IMR-90 (cell line): ENCODE data around the gene RHCE. TPM values are rescaled to one million over a fixed set of nuclear protein-coding genes. Genes with fewer than 3 reads are reported as not detected.
"Not testable (repeated sequence)": the region's sequence is repeated elsewhere in the genome, so short reads cannot be mapped to it uniquely, and the experiment has no call there.

ENCODE experiments used
- ATAC-seq: fragments of 200-7000 bp; cut with Tn5 transposase; 2 replicates; pipeline ENCODE4 v1.9.1; 2020; ENCODE audit warnings: low read depth, mild to moderate bottlenecking, moderate library complexity
- BruUV-seq: library from RNA; stranded (reverse); fragments of 400-500 nt; replicated peaks from 2 replicates; lab custom pipeline; 2021; lab: Mats Ljungman, UMichigan
- CTCF ChIA-PET: fragments of 300-600 bp; formaldehyde crosslinking; extraction: SDS; loops from one replicate; lab custom pipeline; 2021; ENCODE audit warnings: antibody characterized with exemption; lab: Yijun Ruan, JAX
- POLR2A ChIA-PET: fragments of 300-600 bp; sonication (Branson Sonifier 250); formaldehyde crosslinking; loops from one replicate; lab custom pipeline; 2022; ENCODE audit warnings: antibody characterized with exemption; ENCODE audit not compliant: unreplicated experiment; lab: Charles Lee
- DNase-seq: peaks from one replicate; pipeline ENCODE4 v3.0.0; 2013
- H2AFZ ChIP-seq: replicated peaks from 2 replicates; pipeline ENCODE3; 2013; ENCODE audit warnings: low read length, mild to moderate bottlenecking; ENCODE audit not compliant: poor library complexity
- H2AK5ac ChIP-seq: 2 replicates; pipeline ENCODE4 v1.6.1; 2013; ENCODE audit warnings: low read depth, low read length, inconsistent platforms
- H2AK9ac ChIP-seq: replicated peaks from 2 replicates; pipeline ENCODE3; 2013; ENCODE audit warnings: mild to moderate bottlenecking, low read depth, low read length, moderate library complexity; ENCODE audit not compliant: poor library complexity
- H2BK120ac ChIP-seq: 2 replicates; pipeline ENCODE4 v1.6.1; 2013; ENCODE audit warnings: low read depth, low read length, inconsistent platforms
- H2BK15ac ChIP-seq: 3 replicates; pipeline ENCODE4 v1.6.1; 2013; ENCODE audit warnings: low read depth, low read length, inconsistent platforms
- H2BK20ac ChIP-seq: 2 replicates; pipeline ENCODE4 v1.6.1; 2013; ENCODE audit warnings: low read depth, mild to moderate bottlenecking, inconsistent platforms, low read length, moderate library complexity
- H2BK5ac ChIP-seq: 2 replicates; pipeline ENCODE4 v1.6.1; 2013; ENCODE audit warnings: mild to moderate bottlenecking, low read depth, low read length, inconsistent platforms; ENCODE audit not compliant: poor library complexity, severe bottlenecking
- H3K14ac ChIP-seq: replicated peaks from 2 replicates; pipeline ENCODE4 v1.6.1; 2013; ENCODE audit warnings: low read depth, low read length, inconsistent platforms
- H3K18ac ChIP-seq: 2 replicates; pipeline ENCODE4 v1.6.1; 2013; ENCODE audit warnings: low read depth, low read length, control low read depth
- H3K23ac ChIP-seq: 2 replicates; pipeline ENCODE4 v1.6.1; 2013; ENCODE audit warnings: low read depth, low read length, inconsistent platforms
- H3K27ac ChIP-seq: 2 replicates; pipeline ENCODE4 v1.5.1; 2013; ENCODE audit warnings: mild to moderate bottlenecking, control low read depth, low read length; ENCODE audit not compliant: insufficient read depth
- H3K27me3 ChIP-seq: 2 replicates; pipeline ENCODE4 v1.6.1; 2013; ENCODE audit warnings: low read length; ENCODE audit not compliant: control insufficient read depth, insufficient read depth
- H3K36me3 ChIP-seq: 2 replicates; pipeline ENCODE4 v1.6.1; 2013; ENCODE audit warnings: low read length, mixed read lengths; ENCODE audit not compliant: control insufficient read depth, insufficient read depth
- H3K4ac ChIP-seq: 2 replicates; pipeline ENCODE4 v1.6.1; 2013; ENCODE audit warnings: low read depth, low read length, inconsistent platforms
- H3K4me1 ChIP-seq: 2 replicates; pipeline ENCODE4 v1.6.1; 2013; ENCODE audit warnings: low read length, mixed read lengths; ENCODE audit not compliant: control insufficient read depth, insufficient read depth
- H3K4me2 ChIP-seq: 2 replicates; pipeline ENCODE4 v1.6.1; 2013; ENCODE audit warnings: low read depth, mild to moderate bottlenecking, control low read depth, low read length, moderate library complexity
- H3K4me3 ChIP-seq: 2 replicates; pipeline ENCODE4 v1.5.1; 2013; ENCODE audit warnings: low read depth, mild to moderate bottlenecking, control low read depth, low read length, moderate library complexity; ENCODE audit not compliant: insufficient read depth
- H3K56ac ChIP-seq: 2 replicates; pipeline ENCODE4 v1.6.1; 2013; ENCODE audit warnings: low read length, inconsistent platforms; ENCODE audit not compliant: insufficient read depth; ENCODE audit errors: extremely low read depth
- H3K79me1 ChIP-seq, 2 experiments: 2 replicates each; pipeline ENCODE4 v1.6.1; 2013; ENCODE audit warnings: low read length in 2 of 2, inconsistent platforms in 1 of 2, low read depth in 1 of 2
- H3K9ac ChIP-seq: 2 replicates; pipeline ENCODE4 v1.6.1; 2013; ENCODE audit warnings: low read depth, low read length, control low read depth
- H3K9me1 ChIP-seq: 2 replicates; pipeline ENCODE4 v1.6.1; 2013; ENCODE audit warnings: low read length, inconsistent platforms; ENCODE audit not compliant: insufficient read depth
- H3K9me3 ChIP-seq: 2 replicates; pipeline ENCODE4 v1.6.1; 2013; ENCODE audit warnings: low read length; ENCODE audit not compliant: control insufficient read depth, insufficient read depth
- H4K20me1 ChIP-seq: 2 replicates; pipeline ENCODE4 v1.6.1; 2013; ENCODE audit warnings: low read length, inconsistent platforms; ENCODE audit not compliant: insufficient read depth
- H4K5ac ChIP-seq: 2 replicates; pipeline ENCODE4 v1.6.1; 2013; ENCODE audit warnings: mild to moderate bottlenecking, low read depth, low read length, control low read depth
- H4K8ac ChIP-seq, 2 experiments: 2 replicates each; pipeline ENCODE4 v1.6.1; 2013; ENCODE audit warnings: low read depth in 2 of 2, low read length in 2 of 2, control low read depth in 1 of 2, inconsistent platforms in 1 of 2
- H4K91ac ChIP-seq: 2 replicates; pipeline ENCODE4 v1.6.1; 2013; ENCODE audit warnings: low read depth, low read length, inconsistent platforms; ENCODE audit not compliant: insufficient read depth
- BHLHE40 ChIP-seq: fragments of 150-350 bp; IDR thresholded peaks from 2 replicates; pipeline ENCODE4 v1.6.1; 2016; ENCODE audit warnings: mild to moderate bottlenecking, low read depth, low read length
- CHD1 ChIP-seq: IDR thresholded peaks from 2 replicates; pipeline ENCODE4 v1.6.1; 2012; ENCODE audit warnings: low read depth, low read length, improper control_type of control experiment
- MAFK ChIP-seq: IDR thresholded peaks from 2 replicates; pipeline ENCODE4 v1.6.1; 2012; ENCODE audit warnings: low read depth, low read length, improper control_type of control experiment
- MXI1 ChIP-seq: IDR thresholded peaks from 2 replicates; pipeline ENCODE4 v1.6.1; 2012; ENCODE audit warnings: low read depth, mild to moderate bottlenecking, low read length, moderate library complexity, borderline replicate concordance
- POLR2A ChIP-seq: IDR thresholded peaks from 2 replicates; pipeline ENCODE4 v1.6.1; 2012; ENCODE audit warnings: mild to moderate bottlenecking, low read depth, low read length
- RAD21 ChIP-seq: IDR thresholded peaks from 2 replicates; pipeline ENCODE4 v1.6.1; 2012; ENCODE audit warnings: low read length, improper control_type of control experiment
- WGBS, 2 experiments: methylation state at CpG; one replicate each; pipeline versions ENCODE4 v1.1.5 to v1.1.7; 2013; ENCODE audit warnings: missing lambda C conversion rate in 2 of 2; ENCODE audit not compliant: insufficient read length in 1 of 2; ENCODE audit errors: extremely low coverage in 2 of 2; 5-methylcytosine and 5-hydroxymethylcytosine counted together
- dilution Hi-C: fragments of 300-500 bp; cut with HindIII; formaldehyde crosslinking; loops from one replicate; pipeline ENCODE4 v1.14.3; 2018; ENCODE audit warnings: low sequenced_read_pairs; ENCODE audit not compliant: unreplicated experiment
- in situ Hi-C: fragments of 300-500 bp; cut with MboI; formaldehyde crosslinking; loops from 3 replicates; pipeline ENCODE4 v1.14.3; 2019; ENCODE audit warnings: low sequenced_read_pairs, inconsistent platforms, mixed read lengths
- intact Hi-C: fragments of 100-400 bp; cut with micrococcal nuclease; formaldehyde crosslinking; loops from 2 replicates; pipeline ENCODE4 v1.10.0; 2022
- polyA plus RNA-seq, 3 experiments: library from polyadenylated mRNA; depleted of rRNA; stranded (reverse); fragments of >200 nt; gene quantifications; 2 replicates each; pipeline ENCODE4 v1.2.3, GENCODE V29; 2012; ENCODE audit warnings: low replicate concordance in 1 of 3
- total RNA-seq: library from RNA; depleted of rRNA; stranded (reverse); fragments of >200 nt; gene quantifications from 2 replicates; pipeline ENCODE4 v1.2.3, GENCODE V29; 2012
- TF ChIP-seq, protein P1 (sequence below): conservative IDR thresholded peaks from 2 replicates; pipeline ENCODE4 v1.5.1; 2012; ENCODE audit warnings: mild to moderate bottlenecking, low read depth, low read length, improper control_type of control experiment

The RHCE gene
- total and polyA plus RNA-seq, 2 of the 4 experiments (the other 2 are of a cell fraction) = 0.54 to 0.62 TPM

DNA sequence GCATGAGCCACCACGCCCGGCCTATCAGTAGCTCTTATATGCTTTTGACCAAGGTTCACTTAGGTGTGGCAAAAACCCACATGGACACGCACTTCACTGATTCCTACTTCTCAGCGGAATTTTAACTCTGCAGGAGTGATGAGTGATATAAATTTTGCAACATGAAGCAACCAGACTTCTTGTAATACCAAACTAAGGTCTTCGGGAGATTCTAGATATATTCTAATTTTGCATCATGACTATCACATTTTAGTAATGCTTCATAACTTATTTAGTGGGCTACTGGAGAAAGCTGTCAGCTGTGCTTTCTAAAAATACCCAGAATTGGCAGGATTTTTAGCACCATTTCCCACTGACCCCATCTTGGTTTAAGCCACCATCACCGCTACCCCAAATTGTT, 27.8 kb downstream of the RHCE start:
- DNase-seq = no peak
- no peak overlapping the region for H2AFZ ChIP-seq
- no peak overlapping the region for H2BK20ac ChIP-seq
- no peak overlapping the region for H2BK15ac ChIP-seq
- no TSS peak for BruUV-seq
- no peak for TF ChIP-seq BHLHE40
- TF ChIP-seq MAFK = no peak
- no peak for TF ChIP-seq MXI1
- TF ChIP-seq POLR2A = no peak
- no peak for TF ChIP-seq RAD21
- TF ChIP-seq CHD1 = no peak
- TF ChIP-seq, protein P1, sequence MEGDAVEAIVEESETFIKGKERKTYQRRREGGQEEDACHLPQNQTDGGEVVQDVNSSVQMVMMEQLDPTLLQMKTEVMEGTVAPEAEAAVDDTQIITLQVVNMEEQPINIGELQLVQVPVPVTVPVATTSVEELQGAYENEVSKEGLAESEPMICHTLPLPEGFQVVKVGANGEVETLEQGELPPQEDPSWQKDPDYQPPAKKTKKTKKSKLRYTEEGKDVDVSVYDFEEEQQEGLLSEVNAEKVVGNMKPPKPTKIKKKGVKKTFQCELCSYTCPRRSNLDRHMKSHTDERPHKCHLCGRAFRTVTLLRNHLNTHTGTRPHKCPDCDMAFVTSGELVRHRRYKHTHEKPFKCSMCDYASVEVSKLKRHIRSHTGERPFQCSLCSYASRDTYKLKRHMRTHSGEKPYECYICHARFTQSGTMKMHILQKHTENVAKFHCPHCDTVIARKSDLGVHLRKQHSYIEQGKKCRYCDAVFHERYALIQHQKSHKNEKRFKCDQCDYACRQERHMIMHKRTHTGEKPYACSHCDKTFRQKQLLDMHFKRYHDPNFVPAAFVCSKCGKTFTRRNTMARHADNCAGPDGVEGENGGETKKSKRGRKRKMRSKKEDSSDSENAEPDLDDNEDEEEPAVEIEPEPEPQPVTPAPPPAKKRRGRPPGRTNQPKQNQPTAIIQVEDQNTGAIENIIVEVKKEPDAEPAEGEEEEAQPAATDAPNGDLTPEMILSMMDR = no peak
- H3K36me3 ChIP-seq = no peaks in the 10 kb centered on the region
- H3K56ac ChIP-seq = no peak overlapping the region
- no peak overlapping the region for H3K27ac ChIP-seq
- H3K9ac ChIP-seq = no peak overlapping the region
- H3K4me3 ChIP-seq = no peak overlapping the region
- POLR2A ChIA-PET = no interaction called here
- no peak overlapping the region for H2BK5ac ChIP-seq
- no peak overlapping the region for H3K18ac ChIP-seq
- no peak overlapping the region for H4K5ac ChIP-seq
- no peaks in the 10 kb centered on the region for H3K9me1 ChIP-seq
- H3K27me3 ChIP-seq = peaks cover 3% of the 10 kb centered on the region
- H2AK9ac ChIP-seq = no peak overlapping the region
- H4K8ac ChIP-seq = no peak overlapping the region
- CTCF ChIA-PET = no interaction called here
- no peaks in the 10 kb centered on the region for H3K4me1 ChIP-seq
- in situ Hi-C loops (no loop called here), dilution Hi-C loops (no loop called here), intact Hi-C loops (no loop called here)
- no peaks in the 10 kb centered on the region for H3K79me1 ChIP-seq
- no peak overlapping the region for H2BK120ac ChIP-seq
- H4K20me1 ChIP-seq = no peaks in the 10 kb centered on the region
- no peak overlapping the region for H3K14ac ChIP-seq
- no peak overlapping the region for H3K23ac ChIP-seq
- no peak for ATAC-seq
- no peak overlapping the region for H4K91ac ChIP-seq
- no peak overlapping the region for H2AK5ac ChIP-seq
- no peak overlapping the region for H3K4me2 ChIP-seq
- no CpG with 5 or more reads among the region's 6 CpGs for WGBS, 2 experiments
- no peak overlapping the region for H3K4ac ChIP-seq
- no peaks in the 10 kb centered on the region; the same call in 1 of the 2 replicates for H3K9me3 ChIP-seq

DNA sequence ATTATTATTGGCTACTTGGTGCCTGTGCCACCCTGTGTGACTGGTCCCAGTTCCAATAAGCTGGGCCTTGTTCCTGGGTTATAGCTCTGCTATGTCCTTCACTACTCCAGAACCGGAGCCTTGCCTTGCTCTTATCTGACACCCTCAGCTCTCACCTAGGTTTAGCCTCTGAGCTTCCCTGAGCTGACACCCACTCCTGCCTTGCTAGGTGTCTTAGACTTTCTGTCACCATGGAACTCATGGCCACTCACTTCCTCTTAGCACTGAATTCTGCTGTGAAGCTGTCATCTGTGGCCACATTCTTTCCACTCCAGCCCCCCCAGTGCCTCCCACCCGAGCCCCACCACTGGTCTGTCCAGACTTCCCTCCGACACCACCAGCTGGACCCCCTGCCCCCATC, 30.9 kb downstream of the RHCE start:
- in situ Hi-C loops, POLR2A ChIA-PET: not testable (repeated sequence)
- 40% methylated on average over 3 of the region's 3 CpGs; no CpG with 5 or more reads in 1 of the 2 experiments for WGBS, 2 experiments

More for the DNA sequence above, 30.9 kb downstream of the RHCE start:
- ATAC-seq, H3K18ac ChIP-seq, H3K79me1 ChIP-seq, H2AK9ac ChIP-seq, intact Hi-C loops, H4K8ac ChIP-seq, H3K9me1 ChIP-seq, BruUV-seq, H3K4me1 ChIP-seq, H3K4me3 ChIP-seq, H3K4me2 ChIP-seq, H2AFZ ChIP-seq, H2BK20ac ChIP-seq, CTCF ChIA-PET, H3K9me3 ChIP-seq, H4K20me1 ChIP-seq, H4K5ac ChIP-seq, H3K27me3 ChIP-seq, H2AK5ac ChIP-seq, H3K9ac ChIP-seq, H2BK5ac ChIP-seq, H2BK120ac ChIP-seq, H2BK15ac ChIP-seq, H3K23ac ChIP-seq, H3K36me3 ChIP-seq, H3K56ac ChIP-seq, H4K91ac ChIP-seq, H3K14ac ChIP-seq, dilution Hi-C loops, H3K4ac ChIP-seq, DNase-seq, H3K27ac ChIP-seq: not testable (repeated sequence)
